Measurements from ENCODE around the gene SLAMF7.

DNA sequence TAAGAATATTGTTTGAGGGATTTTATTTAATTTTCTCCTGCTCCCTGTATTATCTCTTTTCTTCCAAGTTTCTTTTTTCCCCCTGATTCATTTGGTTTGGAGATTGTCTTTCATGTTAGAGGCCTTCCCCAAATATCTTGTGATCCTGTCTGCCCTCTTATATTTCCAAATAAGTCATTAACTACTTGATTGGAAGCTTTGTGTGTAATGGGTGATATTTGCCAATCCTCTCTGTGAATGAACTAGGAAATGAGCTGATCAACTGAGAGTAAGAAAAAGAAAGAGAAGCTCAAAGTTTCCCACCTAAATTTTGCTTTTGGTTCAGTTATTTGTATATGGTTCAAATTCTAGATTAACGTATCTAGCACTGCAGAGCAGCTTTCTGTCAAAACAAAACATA is 33.3 kb downstream of the SLAMF7 start:
- no peak for TF ChIP-seq CTCF (IDR thresholded peaks at IDR 0.05; ENCODE audit: low read depth, low read length, missing input control)
- TF ChIP-seq SP1 (IDR thresholded peaks at IDR 0.05): no peak

All from liver (tissue), 3 donors.